Measurements from ENCODE around the gene NFXL1. TPM values are rescaled to one million over a fixed set of nuclear protein-coding genes. Genes with fewer than 3 reads are reported as not detected.

Gene NFXL1
- total RNA-seq, 2 donors from 2014 or later: 14.0 to 14.2 TPM

GRCh38 chr4:47899639-47900038, 14.7 kb downstream of the NFXL1 start:
- H3K4me3 ChIP-seq: no peak overlapping the region
- TF ChIP-seq CTCF (IDR thresholded peaks at IDR 0.05): no peak
- no peak for TF ChIP-seq POLR2A (IDR thresholded peaks at IDR 0.05)
- H3K27me3 ChIP-seq: no peaks in the 10 kb centered on the region
- H3K4me1 ChIP-seq: no peaks in the 10 kb centered on the region
- H3K27ac ChIP-seq: no peak overlapping the region
- no peaks in the 10 kb centered on the region for H3K9me3 ChIP-seq
- ATAC-seq (no peak), DNase-seq (no peak)
- 59 to 74% methylated on average over 1 of the region's 1 CpG for WGBS, 2 donors
- intact Hi-C loops (cut with DNase I): no loop called here
- H3K36me3 ChIP-seq (replicated peaks in 1 of 2; ENCODE audit: insufficient read depth in 1 of 2, low read depth in 2 of 2): peaks cover 9 to 20% of the 10 kb centered on the region in 2 donors

GRCh38 chr4:47891928-47892327, 22.5 kb downstream of the NFXL1 start:
- Histone ChIP-seq H3K27me3 (no peaks in the 10 kb centered on the region), H3K4me1 (no peaks in the 10 kb centered on the region), H3K9me3 (no peaks in the 10 kb centered on the region), H3K4me3 (no peak overlapping the region), H3K27ac (no peak overlapping the region), H3K36me3 (replicated peaks in 1 of 2; ENCODE audit: insufficient read depth in 1 of 2, low read depth in 2 of 2) (peaks cover 10 to 23% of the 10 kb centered on the region in 2 donors)
- no peak for TF ChIP-seq CTCF (IDR thresholded peaks at IDR 0.05)
- no peak for TF ChIP-seq POLR2A (IDR thresholded peaks at IDR 0.05)
- ATAC-seq (no peak), DNase-seq (no peak)
- WGBS, 2 donors: 83 to 94% methylated on average over 1 of the region's 1 CpG
- intact Hi-C loops (cut with DNase I): no loop called here

- intact Hi-C loops (cut with DNase I): no loop called here
- no peak for TF ChIP-seq POLR2A (IDR thresholded peaks at IDR 0.05)
- TF ChIP-seq CTCF (IDR thresholded peaks at IDR 0.05): no peak
- no peak for ATAC-seq
- Histone ChIP-seq H3K9me3 (no peaks in the 10 kb centered on the region), H3K4me3 (no peak overlapping the region), H3K27ac (no peak overlapping the region), H3K4me1 (no peaks in the 10 kb centered on the region), H3K27me3 (no peaks in the 10 kb centered on the region), H3K36me3 (replicated peaks in 1 of 2; ENCODE audit: insufficient read depth in 1 of 2, low read depth in 2 of 2) (peaks cover 5 to 20% of the 10 kb centered on the region in 2 donors)
- no peak for DNase-seq
- WGBS, 2 donors: 93 to 95% methylated on average over 3 of the region's 3 CpGs
These were observed 32.2 kb downstream of the NFXL1 start for GRCh38 chr4:47882228-47882627.

- intact Hi-C loops (cut with DNase I): no loop called here
- Histone ChIP-seq H3K27me3 (no peaks in the 10 kb centered on the region), H3K27ac (no peak overlapping the region), H3K4me1 (no peaks in the 10 kb centered on the region), H3K36me3 (replicated peaks in 1 of 2; ENCODE audit: insufficient read depth in 1 of 2, low read depth in 2 of 2) (peaks cover 0 to 19% of the 10 kb centered on the region in 2 donors), H3K9me3 (no peaks in the 10 kb centered on the region), H3K4me3 (no peak overlapping the region)
- TF ChIP-seq POLR2A (IDR thresholded peaks at IDR 0.05): no peak
- no peak for TF ChIP-seq CTCF (IDR thresholded peaks at IDR 0.05)
- no peak for ATAC-seq
- DNase-seq: no peak
These were observed 34.9 kb downstream of the NFXL1 start for GRCh38 chr4:47879458-47879857.

- no peaks in the 10 kb centered on the region for H3K27me3 ChIP-seq
- ATAC-seq (no peak), DNase-seq (no peak)
- H3K36me3 ChIP-seq (replicated peaks in 1 of 2; ENCODE audit: insufficient read depth in 1 of 2, low read depth in 2 of 2): peaks cover 0 to 24% of the 10 kb centered on the region in 2 donors
- TF ChIP-seq CTCF (IDR thresholded peaks at IDR 0.05): no peak
- TF ChIP-seq POLR2A (IDR thresholded peaks at IDR 0.05): no peak
- intact Hi-C loops (cut with DNase I): no loop called here
- no peak overlapping the region for H3K27ac ChIP-seq
- 71 to 78% methylated on average over 3 of the region's 3 CpGs for WGBS, 2 donors
- no peak overlapping the region for H3K4me3 ChIP-seq
- no peaks in the 10 kb centered on the region for H3K9me3 ChIP-seq
- no peaks in the 10 kb centered on the region for H3K4me1 ChIP-seq
These were observed 37.4 kb downstream of the NFXL1 start for GRCh38 chr4:47876784-47877546.

All from body of pancreas (tissue), 4 donors.